Activated CD8-positive, alpha-beta T cell treated with anti-CD3 and anti-CD28 coated beads for 36 hours (primary cell): Measurements from ENCODE around the gene MECR. TPM values are rescaled to one million over a fixed set of nuclear protein-coding genes. Genes with fewer than 3 reads are reported as not detected.

Experiments
- ATAC-seq: fragments of 200-7000 bp; cut with Tn5 transposase; one replicate; pipeline ENCODE4 v1.10.0; 2021; ENCODE audit warnings: mild to moderate bottlenecking, moderate library complexity
- CTCF ChIA-PET: fragments of 350-600 bp; sonication (Branson Sonifier 250); formaldehyde crosslinking; loops from one replicate; lab custom pipeline; 2021; ENCODE audit warnings: antibody characterized with exemption; lab: Charles Lee
- POLR2A ChIA-PET: fragments of 350-600 bp; sonication (Branson Sonifier 250); formaldehyde crosslinking; loops from one replicate; lab custom pipeline; 2021; ENCODE audit warnings: antibody characterized with exemption; lab: Charles Lee
- DNase-seq: peaks from one replicate; pipeline ENCODE4 v3.0.0-alpha.2; 2020
- H3K27ac Mint-ChIP-seq: one replicate; pipeline ENCODE4 v1.8.0; 2021; ENCODE audit warnings: mild to moderate bottlenecking, mixed read lengths
- H3K27me3 Mint-ChIP-seq: one replicate; pipeline ENCODE4 v1.8.0; 2021; ENCODE audit warnings: mixed read lengths
- H3K36me3 Mint-ChIP-seq: one replicate; pipeline ENCODE4 v1.8.0; 2021; ENCODE audit warnings: low read depth, mixed read lengths
- H3K4me1 Mint-ChIP-seq: one replicate; pipeline ENCODE4 v1.8.0; 2021; ENCODE audit warnings: low read depth, mixed read lengths
- H3K4me3 Mint-ChIP-seq: one replicate; pipeline ENCODE4 v1.8.0; 2021; ENCODE audit warnings: mild to moderate bottlenecking, moderate library complexity, mixed read lengths
- H3K9me3 Mint-ChIP-seq: one replicate; pipeline ENCODE4 v1.8.0; 2021; ENCODE audit warnings: mixed read lengths
- intact Hi-C: fragments of 100-400 bp; cut with micrococcal nuclease; formaldehyde crosslinking; loops from one replicate; pipeline ENCODE4 v1.10.0; 2022
- total RNA-seq, 2 experiments: library from RNA; stranded (reverse); gene quantifications; one replicate each; pipeline ENCODE4 v1.2.3, GENCODE V29; 2021
- TF ChIP-seq, protein P1 (sequence below): fragments of 200-600 bp; IDR thresholded peaks from one replicate; pipeline ENCODE4 v1.8.0; 2022; ENCODE audit warnings: antibody characterized with exemption, mild to moderate bottlenecking

MECR gene
- total RNA-seq, 2 experiments from 2014 or later: 42.2 to 43.5 TPM

- H3K4me1 Mint-ChIP-seq: peaks cover 12% of the 10 kb centered on the region
- no peak overlapping the region for H3K4me3 Mint-ChIP-seq
- ChIA-PET CTCF (interaction anchor here (0.6 to 3.6 kb wide), 4 partner anchors 11 to 305 kb away, joined by 3 to 17 read pairs (median 4); no protein-coding TSS in a partner anchor), POLR2A (no interaction called here)
- H3K27ac Mint-ChIP-seq: no peak overlapping the region
- DNase-seq (no peak), ATAC-seq (no peak)
- no peaks in the 10 kb centered on the region for H3K27me3 Mint-ChIP-seq
- H3K9me3 Mint-ChIP-seq: no peaks in the 10 kb centered on the region
- H3K36me3 Mint-ChIP-seq: peaks cover 3% of the 10 kb centered on the region
- intact Hi-C loops: no loop called here
- TF ChIP-seq, protein P1, sequence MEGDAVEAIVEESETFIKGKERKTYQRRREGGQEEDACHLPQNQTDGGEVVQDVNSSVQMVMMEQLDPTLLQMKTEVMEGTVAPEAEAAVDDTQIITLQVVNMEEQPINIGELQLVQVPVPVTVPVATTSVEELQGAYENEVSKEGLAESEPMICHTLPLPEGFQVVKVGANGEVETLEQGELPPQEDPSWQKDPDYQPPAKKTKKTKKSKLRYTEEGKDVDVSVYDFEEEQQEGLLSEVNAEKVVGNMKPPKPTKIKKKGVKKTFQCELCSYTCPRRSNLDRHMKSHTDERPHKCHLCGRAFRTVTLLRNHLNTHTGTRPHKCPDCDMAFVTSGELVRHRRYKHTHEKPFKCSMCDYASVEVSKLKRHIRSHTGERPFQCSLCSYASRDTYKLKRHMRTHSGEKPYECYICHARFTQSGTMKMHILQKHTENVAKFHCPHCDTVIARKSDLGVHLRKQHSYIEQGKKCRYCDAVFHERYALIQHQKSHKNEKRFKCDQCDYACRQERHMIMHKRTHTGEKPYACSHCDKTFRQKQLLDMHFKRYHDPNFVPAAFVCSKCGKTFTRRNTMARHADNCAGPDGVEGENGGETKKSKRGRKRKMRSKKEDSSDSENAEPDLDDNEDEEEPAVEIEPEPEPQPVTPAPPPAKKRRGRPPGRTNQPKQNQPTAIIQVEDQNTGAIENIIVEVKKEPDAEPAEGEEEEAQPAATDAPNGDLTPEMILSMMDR: no peak
These were observed 44.0 kb downstream of the MECR start for GRCh38 chr1:29186707-29187106.

DNA sequence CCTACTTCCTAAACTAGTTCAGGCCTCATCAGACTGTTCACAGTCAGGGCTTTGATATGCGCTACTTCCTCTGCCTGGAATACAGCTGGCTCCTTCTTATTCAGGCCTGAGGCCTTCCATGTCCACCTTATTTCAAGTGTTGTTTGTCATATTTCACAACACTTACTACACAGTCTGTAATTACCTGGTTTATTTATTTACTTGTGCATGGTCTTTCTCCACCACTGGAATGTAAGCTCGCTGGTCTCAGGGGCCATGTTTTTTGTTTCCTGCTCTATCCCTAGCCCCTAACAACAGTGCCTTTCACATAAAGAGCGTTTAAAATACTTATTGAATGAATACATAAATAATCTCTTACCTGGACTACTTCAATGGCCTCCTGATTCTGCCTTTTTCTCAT is 44.5 kb downstream of the MECR start:
- H3K9me3 Mint-ChIP-seq: no peaks in the 10 kb centered on the region
- no peak for ATAC-seq
- peaks cover 12% of the 10 kb centered on the region for H3K4me1 Mint-ChIP-seq
- POLR2A ChIA-PET: no interaction called here
- no peaks in the 10 kb centered on the region for H3K27me3 Mint-ChIP-seq
- CTCF ChIA-PET: interaction anchor here (1.0 to 3.6 kb wide), 3 partner anchors 11 to 304 kb away, joined by 4 to 17 read pairs (median 5); no protein-coding TSS in a partner anchor
- no peak overlapping the region for H3K4me3 Mint-ChIP-seq
- no peak overlapping the region for H3K27ac Mint-ChIP-seq
- DNase-seq: no peak
- TF ChIP-seq, protein P1: no peak
- peaks cover 3% of the 10 kb centered on the region for H3K36me3 Mint-ChIP-seq
- intact Hi-C loops: no loop called here

DNA sequence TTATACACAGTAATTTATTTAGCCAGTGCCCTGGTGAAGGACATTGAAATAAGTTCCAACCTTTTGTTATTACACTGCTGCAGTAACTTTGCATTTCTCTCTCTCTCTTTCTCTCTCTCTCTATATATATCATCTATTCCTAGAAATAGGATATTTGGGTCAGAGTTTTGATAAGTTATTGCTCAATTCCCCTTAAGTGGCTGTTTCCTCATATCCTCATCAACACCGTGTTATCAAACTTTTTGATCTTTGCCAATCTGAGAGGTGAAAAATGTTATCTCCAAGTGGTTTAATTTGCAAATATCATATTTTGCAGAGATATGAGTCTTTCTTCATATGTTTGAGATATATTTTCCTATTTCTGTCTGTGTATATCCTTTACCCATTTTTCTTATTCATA is 47.4 kb downstream of the MECR start:
- Mint-ChIP-seq H3K27me3 (no peaks in the 10 kb centered on the region), H3K9me3 (no peaks in the 10 kb centered on the region), H3K36me3 (peaks cover 25% of the 10 kb centered on the region), H3K4me3 (peak overlapping the region; percentile 83), H3K4me1 (peaks cover 28% of the 10 kb centered on the region), H3K27ac (no peak overlapping the region)
- POLR2A ChIA-PET: no interaction called here
- CTCF ChIA-PET: interaction anchor here (1.2 to 4.2 kb wide), 2 partner anchors 17 to 301 kb away, joined by 4 to 63 read pairs; no protein-coding TSS in a partner anchor
- intact Hi-C loops: loop anchor here (5.0 kb wide), 2 partner anchors 301 to 536 kb away; partner anchors contain the start of gene RNU11
- no peak for DNase-seq
- no peak for ATAC-seq
- TF ChIP-seq, protein P1: no peak

DNA sequence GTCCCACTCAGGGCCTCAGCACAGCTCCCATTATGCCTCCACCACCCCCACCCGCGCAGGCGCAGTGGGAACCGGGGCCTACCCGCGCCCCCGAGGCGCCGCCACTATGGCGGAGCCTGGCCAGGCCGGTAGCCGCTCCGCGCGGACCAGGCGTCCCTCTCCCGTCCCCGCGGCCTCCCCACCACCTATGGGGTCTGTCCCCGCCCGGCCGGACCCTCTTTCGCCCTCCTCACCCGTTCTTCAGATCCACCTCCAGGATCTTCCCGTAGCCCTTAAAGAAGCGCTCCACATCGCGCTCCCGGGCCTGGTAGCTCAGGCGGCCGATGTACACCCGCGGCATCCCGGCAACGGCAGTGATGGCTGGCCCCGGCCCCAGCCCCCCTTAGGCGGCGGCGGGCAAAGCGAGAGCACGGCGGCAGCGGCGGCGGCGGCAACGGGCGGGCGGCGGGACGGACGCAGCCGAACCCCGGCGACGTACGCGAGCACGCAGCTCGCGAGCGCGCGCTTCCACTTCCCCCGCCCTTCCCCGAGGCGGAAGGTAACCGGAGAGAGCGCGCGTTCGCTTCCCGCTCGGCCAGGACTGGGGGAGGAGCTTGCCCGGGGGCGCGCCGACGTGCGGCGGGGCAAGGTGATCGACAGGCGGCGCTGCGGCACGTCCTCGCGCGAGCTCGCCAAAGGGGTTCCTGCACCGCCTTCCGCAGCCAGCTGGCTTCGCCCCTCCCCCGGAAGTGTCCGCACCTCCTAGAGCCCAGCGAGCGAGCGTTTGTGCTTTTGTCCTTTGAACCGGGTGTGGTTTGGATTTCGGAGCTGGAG is 49.1 kb downstream of the MECR start, which contains the start of gene SRSF4:
TSS of gene SRSF4 (minus strand) at position 488 of the 813 bp plus-strand sequence. CDS start at position 340, 148 bp downstream.
- peaks cover 38% of the 10 kb centered on the region for H3K36me3 Mint-ChIP-seq
- intact Hi-C loops: loop anchor here (5.0 kb wide), 2 partner anchors 299 to 534 kb away; partner anchors contain the start of gene RNU11
- ATAC-seq: peak; percentile 95
- H3K27ac Mint-ChIP-seq: peak within 1 kb of the TSS; percentile 98
- TF ChIP-seq, protein P1: peak; percentile 53
- peak within 1 kb of the TSS; percentile 83 for H3K4me3 Mint-ChIP-seq
- H3K9me3 Mint-ChIP-seq: no peaks in the 10 kb centered on the region
- peaks cover 42% of the 10 kb centered on the region for H3K4me1 Mint-ChIP-seq
- H3K27me3 Mint-ChIP-seq: no peaks in the 10 kb centered on the region
- POLR2A ChIA-PET: interaction anchor here (0.5 to 3.4 kb wide), 23 partner anchors 10 to 674 kb away, joined by 3 to 23 read pairs (median 5); partner anchors contain the start of genes MECR, RNU11, TMEM200B and YTHDF2
- peak; percentile 98 for DNase-seq
- CTCF ChIA-PET: interaction anchor here (0.7 to 4.2 kb wide), 16 partner anchors 10 to 304 kb away, joined by 3 to 63 read pairs (median 4); partner anchors contain the start of gene MECR
